K562 (cell line): ENCODE data around the gene DCAF6.
A peak's percentile ranks its signal among the peaks of the same experiment; 100 is the strongest.

Source experiments
- CTCF ChIP-seq, 3 experiments: IDR thresholded peaks in 2 of 3; conservative IDR thresholded peaks in 1 of 3; 2 replicates each; pipeline ENCODE4 v1.5.1; 2011 to 2012; ENCODE audit warnings: low read length in 3 of 3, mild to moderate bottlenecking in 3 of 3, control low read depth in 2 of 3, improper control_type of control experiment in 1 of 3, inconsistent platforms in 1 of 3, low read depth in 1 of 3, mixed read lengths in 1 of 3, moderate library complexity in 1 of 3; ENCODE audit not compliant: insufficient read depth in 2 of 3
- FOXM1 ChIP-seq, 2 experiments: fragments of 450-650 bp in 1 of 2; sonication (generic) in 1 of 2; formaldehyde crosslinking in 1 of 2; IDR thresholded peaks; 2 replicates each; pipeline versions ENCODE4 v1.6.1 to v1.9.0; 2017 to 2022; ENCODE audit warnings: low read depth in 2 of 2, mild to moderate bottlenecking in 2 of 2, missing genetic modification reagents in 1 of 2, moderate library complexity in 1 of 2
- GABPB1 ChIP-seq: sonication (generic); formaldehyde crosslinking; IDR thresholded peaks from 2 replicates; pipeline ENCODE4 v1.8.0; 2022; ENCODE audit warnings: mild to moderate bottlenecking, missing genetic modification reagents
- IRF1 ChIP-seq: sonication (generic); formaldehyde crosslinking; IDR thresholded peaks from 2 replicates; pipeline ENCODE4 v1.8.0; 2022; ENCODE audit warnings: missing genetic modification reagents, mild to moderate bottlenecking, borderline replicate concordance
- MYC ChIP-seq, 2 experiments: fragments of 250-450 bp in 1 of 2; sonication (Bioruptor Pico) in 1 of 2; IDR thresholded peaks; 2 replicates each; pipeline versions ENCODE4 v1.5.1 to v1.6.1; 2012 to 2021; ENCODE audit warnings: low read depth in 2 of 2, borderline replicate concordance in 1 of 2, improper control_type of control experiment in 1 of 2, low read length in 1 of 2, mild to moderate bottlenecking in 1 of 2, moderate library complexity in 1 of 2
- NFATC3 ChIP-seq: fragments of 450-650 bp; IDR thresholded peaks from 2 replicates; pipeline ENCODE4 v1.6.1; 2017; ENCODE audit warnings: mild to moderate bottlenecking
- POLR2AphosphoS2 ChIP-seq: IDR thresholded peaks from 2 replicates; pipeline ENCODE4 v1.6.1; 2012; ENCODE audit warnings: low read length, improper control_type of control experiment
- SP1 ChIP-seq: sonication (generic); formaldehyde crosslinking; IDR thresholded peaks from 2 replicates; pipeline ENCODE4 v1.8.1; 2022; ENCODE audit warnings: mild to moderate bottlenecking, missing genetic modification reagents
- ZBTB11 ChIP-seq, 3 experiments: fragments of 200-800 bp in 1 of 3; fragments of 250-450 bp in 1 of 3; fragments of 450-650 bp in 1 of 3; sonication (Bioruptor Pico) in 1 of 3; sonication (Bioruptor generic) in 1 of 3; formaldehyde crosslinking in 1 of 3; IDR thresholded peaks; 2 replicates each; pipeline versions ENCODE4 v1.6.1 to v1.8.0; 2016 to 2022; ENCODE audit warnings: mild to moderate bottlenecking in 2 of 3, missing genetic modification characterization in 2 of 3, missing compliant biosample characterization in 1 of 3, moderate library complexity in 1 of 3

GRCh38 chr1:168082008-168082876 lies 145.8 kb downstream of the DCAF6 start:
- TF ChIP-seq NFATC3 (no peak), MYC (IDR thresholded peaks at IDR 0.05; ENCODE audit: low read depth, low read length) (no peak), MYC (CRISPR knock-in tag; IDR thresholded peaks at IDR 0.05; ENCODE audit: borderline replicate concordance, low read depth) (no peak), CTCF (IDR thresholded peaks at IDR 0.05 in 2 of 3, conservative IDR thresholded peaks at IDR 0.05 in 1 of 3; ENCODE audit: insufficient read depth in 2 of 3, low read depth in 1 of 3, low read length in 3 of 3) (peak; percentile 90 to 98 (median 96)), SP1 (CRISPR knock-in tag) (peak; percentile 52), FOXM1 (IDR thresholded peaks at IDR 0.05; ENCODE audit: low read depth) (no peak), FOXM1 (CRISPR knock-in tag; IDR thresholded peaks at IDR 0.05; ENCODE audit: low read depth) (no peak), IRF1 (CRISPR knock-in tag) (no peak), GABPB1 (CRISPR knock-in tag) (no peak; the same call in 1 of the 2 replicates), POLR2AphosphoS2 (no peak), ZBTB11 (CRISPR knock-in tag; IDR thresholded peaks at IDR 0.05) (no peak)
